Cardiac septum (tissue), 1 donor: ENCODE data around the gene CCDC71. TPM values are rescaled to one million over a fixed set of nuclear protein-coding genes. Genes with fewer than 3 reads are reported as not detected.
A peak's percentile ranks its signal among the peaks of the same experiment; 100 is the strongest.

ENCODE experiments used
- DNase-seq: peaks from one replicate; pipeline ENCODE4 v3.0.0-alpha.2; 2020; ENCODE audit warnings: low spot score
- intact Hi-C: fragments of 100-400 bp; cut with DNase I; formaldehyde crosslinking; loops from one replicate; pipeline ENCODE4 v1.14.0; 2022
- long read RNA-seq: library from polyadenylated mRNA; unstranded; transcript quantifications from one replicate; pipeline ENCODE4 v2.0.0, GENCODE V29; 2021
- total RNA-seq: library from RNA; stranded (reverse); fragmentation: NEBNext Ultra II Directional; extraction: Animal tissue kit (Norgen Biotek cat#: 25700); gene quantifications from one replicate; pipeline ENCODE4 v1.2.1, GENCODE V29; 2021
- donor health status: DM: no; HTN: no; CAD: no.

Gene CCDC71
- 11.4 TPM for total RNA-seq
- long read RNA-seq, result 0 reads

DNA sequence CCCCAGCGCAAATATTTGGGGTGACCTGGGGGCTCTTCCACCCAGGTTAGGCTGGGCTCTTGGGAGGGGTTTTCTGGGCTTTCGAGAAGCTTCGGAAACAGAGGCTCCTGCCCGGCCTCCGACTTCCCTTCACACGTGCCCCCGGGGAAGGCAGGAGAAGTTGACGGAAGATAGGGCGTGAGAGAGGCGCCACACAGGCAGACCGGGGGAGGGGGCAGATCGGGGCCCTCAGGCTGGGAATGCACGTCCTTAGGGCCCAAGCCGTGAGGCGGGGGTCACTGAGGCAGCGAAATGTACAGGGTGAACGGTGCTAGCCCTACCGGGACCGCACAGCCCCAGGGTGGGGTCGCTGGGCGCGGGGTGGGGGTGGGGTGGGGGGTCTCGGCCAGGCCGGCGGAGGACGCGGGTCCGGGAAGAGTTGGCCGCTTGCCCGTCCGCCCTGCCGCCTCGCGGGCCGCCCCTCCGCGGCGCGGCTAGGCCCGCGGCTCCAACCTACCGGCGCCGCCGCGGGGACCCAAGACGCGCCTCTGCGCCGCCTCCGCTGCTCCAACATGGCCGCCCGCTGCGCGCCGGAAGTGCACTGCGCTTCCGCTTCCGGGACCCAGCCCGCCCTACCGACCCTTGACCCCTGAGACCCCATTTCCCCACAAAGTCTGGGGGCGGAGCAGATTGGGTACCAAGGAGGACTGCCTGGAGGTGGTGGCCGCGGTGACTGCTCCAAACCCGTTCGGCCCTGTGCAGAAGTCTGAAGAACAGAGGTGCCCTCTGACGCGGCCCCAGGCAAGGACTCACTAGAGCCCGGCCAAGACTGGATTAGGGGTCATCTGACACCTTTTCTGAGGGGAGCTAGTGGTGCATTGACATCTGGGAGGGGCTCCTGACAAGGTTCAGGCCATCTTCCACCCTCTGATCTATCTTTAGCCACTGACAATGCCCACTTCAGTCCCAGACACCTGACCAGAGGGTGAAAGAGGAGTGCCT, at the start of gene CCDC71:
TSS of gene CCDC71 (minus strand) at position 561 of the 981 bp plus-strand sequence. CDS start 2,123 bp downstream, outside the sequence.
- intact Hi-C loops, result loop anchor here (2.0 kb wide), 1 partner anchor 45 kb away; the partner anchor contains the start of gene USP19
- DNase-seq, result peak; percentile 88

GRCh38 chr3:49213998-49214397, 47.9 kb upstream of the CCDC71 start:
- DNase-seq, result no peak
- intact Hi-C loops, result no loop called here

GRCh38 chr3:49213541-49213943, 47.4 kb upstream of the CCDC71 start:
- intact Hi-C loops, result no loop called here
- no peak for DNase-seq

DNA sequence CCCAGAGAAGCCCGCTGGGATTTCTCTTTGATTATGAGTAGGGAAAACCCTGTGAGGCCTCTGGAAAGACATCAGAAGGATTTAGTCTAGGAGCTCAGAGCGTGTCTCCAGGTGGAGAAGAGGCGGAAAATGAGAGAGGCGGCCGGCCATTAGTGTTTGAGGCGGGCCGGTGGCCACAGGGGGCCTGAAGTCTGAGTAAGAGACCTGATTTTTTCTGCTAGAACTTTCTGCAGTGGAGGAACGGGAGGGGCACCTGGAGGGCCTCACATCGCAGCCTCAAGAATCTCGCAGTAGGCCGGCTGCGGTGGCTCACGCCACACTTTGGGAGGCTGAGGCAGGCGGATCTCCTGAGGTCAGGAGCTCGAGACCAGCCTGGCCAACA, 33.8 kb upstream of the CCDC71 start:
- intact Hi-C loops, result loop anchor here (2.0 kb wide), 1 partner anchor 27 kb away; no protein-coding TSS in a partner anchor
- peak; percentile 35 for DNase-seq

DNA sequence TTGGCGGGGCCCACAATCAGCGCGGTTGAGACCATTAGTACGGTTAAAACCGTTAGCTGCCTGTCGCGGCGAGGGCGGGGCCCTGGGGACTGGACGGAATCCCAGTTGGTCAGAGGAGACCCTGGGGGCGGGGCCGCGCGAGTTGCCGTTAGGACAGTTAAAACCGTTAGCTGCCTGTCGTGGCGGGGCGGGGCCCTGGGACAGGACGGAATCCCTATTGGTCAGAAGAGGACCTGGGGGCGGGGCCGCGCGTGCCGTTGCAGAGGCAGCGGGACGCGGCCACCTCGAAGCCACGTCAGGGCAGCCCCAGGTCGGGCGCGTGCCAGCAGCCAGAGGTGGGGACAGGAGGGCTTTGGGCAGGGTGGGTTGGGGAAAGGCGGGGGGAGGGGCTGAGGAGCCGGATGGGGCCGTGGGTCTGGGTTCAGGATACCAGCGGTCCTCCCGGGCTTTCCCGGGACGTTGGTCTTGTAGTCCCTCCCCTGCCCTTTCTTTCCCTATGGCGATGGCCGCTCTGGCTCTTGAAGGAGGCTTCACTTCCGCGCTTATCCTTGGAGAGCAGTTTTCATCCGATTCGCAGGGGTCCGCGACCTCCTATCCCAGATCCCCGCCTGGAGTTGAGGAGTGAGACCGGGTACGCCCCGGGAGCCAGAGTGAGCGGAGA, 33.2 kb upstream of the CCDC71 start:
- peak; percentile 95 for DNase-seq
- intact Hi-C loops, result loop anchor here (2.0 kb wide), 1 partner anchor 27 kb away; no protein-coding TSS in a partner anchor

- DNase-seq, result no peak
Observed at GRCh38 chr3:49198611-49199230, 32.6 kb upstream of the CCDC71 start.

GRCh38 chr3:49198161-49198560, 32.0 kb upstream of the CCDC71 start:
- intact Hi-C loops, result loop anchor here (2.0 kb wide), 1 partner anchor 25 kb away; no protein-coding TSS in a partner anchor

More at GRCh38 chr3:49198611-49199230, 32.6 kb upstream of the CCDC71 start:
- intact Hi-C loops, result loop anchor here (2.0 kb wide), 1 partner anchor 26 kb away; no protein-coding TSS in a partner anchor

GRCh38 chr3:49191741-49192140, 25.6 kb upstream of the CCDC71 start:
- no peak for DNase-seq
- intact Hi-C loops, result no loop called here

More at GRCh38 chr3:49198161-49198560, 32.0 kb upstream of the CCDC71 start:
- DNase-seq, result no peak

DNA sequence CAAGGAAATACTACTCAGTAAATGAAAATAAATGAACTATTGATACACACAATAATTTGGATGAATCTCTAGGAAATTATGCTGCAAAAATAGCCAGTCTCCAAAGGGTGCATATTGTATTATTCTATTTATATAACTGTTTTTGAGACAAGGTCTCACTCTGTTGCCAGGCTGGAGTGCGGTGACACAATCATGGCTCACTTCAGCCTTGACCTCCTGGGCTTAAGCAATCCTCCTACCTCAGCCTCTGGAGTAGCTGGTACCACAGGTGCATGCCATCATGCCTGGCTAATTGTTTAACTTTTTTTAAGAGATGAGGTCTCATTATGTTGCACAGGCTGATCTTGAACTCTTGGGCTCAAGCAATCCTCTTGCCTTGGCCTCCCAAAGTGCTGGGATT, 17.7 kb upstream of the CCDC71 start:
- DNase-seq, result no peak
- intact Hi-C loops, result no loop called here

DNA sequence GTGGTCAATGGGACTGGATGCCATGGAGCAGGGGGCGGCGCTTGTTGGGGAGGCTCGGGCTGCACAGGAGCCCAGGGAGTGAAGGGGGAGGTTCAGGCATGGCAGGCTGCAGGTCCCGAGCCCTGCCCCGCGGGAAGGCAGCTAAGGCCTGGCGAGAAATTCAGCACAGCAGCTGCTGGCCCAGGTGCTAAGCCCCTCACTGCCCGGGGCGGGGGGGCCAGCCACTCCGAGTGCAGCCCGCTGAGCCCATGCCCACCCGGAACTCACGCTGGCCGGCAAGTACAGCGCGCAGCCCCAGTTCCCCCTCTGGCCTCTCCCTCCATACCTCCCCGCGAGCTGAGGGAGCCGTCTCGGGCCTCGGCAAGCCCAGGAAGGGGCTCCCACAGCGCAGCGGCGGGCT, 16.6 kb upstream of the CCDC71 start:
- DNase-seq, result no peak
- intact Hi-C loops, result no loop called here

GRCh38 chr3:49181351-49181750, 15.2 kb upstream of the CCDC71 start:
- no peak for DNase-seq
- intact Hi-C loops, result no loop called here

GRCh38 chr3:49180116-49180515, 14.0 kb upstream of the CCDC71 start:
- no peak for DNase-seq

GRCh38 chr3:49177073-49177472, 10.9 kb upstream of the CCDC71 start:
- DNase-seq, result no peak
- intact Hi-C loops, result no loop called here

More at GRCh38 chr3:49180116-49180515, 14.0 kb upstream of the CCDC71 start:
- intact Hi-C loops, result no loop called here

DNA sequence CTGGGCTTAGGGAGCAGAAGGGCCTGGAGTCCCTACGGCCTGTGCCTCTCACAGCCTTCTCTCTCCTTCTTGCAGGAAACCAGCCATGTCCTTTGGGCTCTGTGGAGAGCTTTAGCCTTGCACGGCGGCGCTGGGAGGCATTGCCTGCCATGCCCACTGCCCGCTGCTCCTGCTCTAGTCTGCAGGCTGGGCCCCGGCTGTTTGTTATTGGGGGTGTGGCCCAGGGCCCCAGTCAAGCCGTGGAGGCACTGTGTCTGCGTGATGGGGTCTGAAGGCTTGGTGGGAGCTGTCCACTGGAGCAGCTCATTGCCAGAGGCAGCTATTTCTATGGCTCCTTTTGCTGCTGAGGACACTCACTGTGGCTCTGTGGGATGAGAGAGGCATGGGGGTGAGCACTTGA, 9.4 kb upstream of the CCDC71 start:
- no peak for DNase-seq
- intact Hi-C loops, result no loop called here

GRCh38 chr3:49174397-49174985, 8.4 kb upstream of the CCDC71 start:
- intact Hi-C loops, result no loop called here
- DNase-seq, result no peak

DNA sequence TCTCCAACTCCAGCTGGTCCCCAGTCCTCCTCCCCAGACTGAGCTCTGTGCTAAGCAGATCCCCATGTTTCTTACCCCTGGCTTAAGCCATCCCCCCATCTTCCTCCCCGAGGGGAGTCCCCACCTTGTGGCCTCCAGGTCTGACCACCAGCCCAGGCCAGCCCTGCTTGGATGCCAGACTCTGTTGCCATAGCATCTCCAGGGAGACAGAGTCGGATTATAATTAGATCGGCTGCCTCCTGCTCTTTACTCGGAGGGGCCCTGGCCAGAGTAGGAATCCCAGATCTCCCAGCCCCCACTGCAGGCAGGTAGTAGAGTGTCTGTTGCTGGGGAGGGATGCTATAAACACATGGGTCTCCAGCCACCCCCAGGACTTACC, 7.7 kb upstream of the CCDC71 start:
- intact Hi-C loops, result loop anchor here (2.0 kb wide), 2 partner anchors 25 to 41 kb away; partner anchors contain the start of gene LAMB2
- no peak for DNase-seq

GRCh38 chr3:49173116-49173791, 7.1 kb upstream of the CCDC71 start:
- intact Hi-C loops, result loop anchor here (2.0 kb wide), 2 partner anchors 26 to 40 kb away; partner anchors contain the start of gene LAMB2
- DNase-seq, result peak; percentile 82

- DNase-seq, result no peak
- intact Hi-C loops, result loop anchor here (2.0 kb wide), 2 partner anchors 26 to 40 kb away; partner anchors contain the start of gene LAMB2
Observed at GRCh38 chr3:49172551-49173041, 6.5 kb upstream of the CCDC71 start.
